OCI-LY1 (cell line): ENCODE measurements around the gene OSBPL3.

Experiments used
- H2AFZ ChIP-seq: fragments of 200-600 bp; sonication (generic), shearing (Covaris generic); 2 replicates; pipeline ENCODE4 v1.6.0; 2014; ENCODE audit warnings: antibody characterized with exemption, mild to moderate bottlenecking, low read length
- H3F3A ChIP-seq: fragments of 200-600 bp; sonication (generic), shearing (Covaris generic); 2 replicates; pipeline ENCODE4 v1.6.0; 2014; ENCODE audit warnings: mild to moderate bottlenecking, antibody characterized with exemption, low read length, moderate library complexity; ENCODE audit not compliant: insufficient read depth
- H3K27ac ChIP-seq: fragments of 200-600 bp; sonication (generic); 2 replicates; pipeline ENCODE4 v1.5.1; 2014; ENCODE audit warnings: low read length, mixed run types, mild to moderate bottlenecking, low read depth; ENCODE audit not compliant: poor library complexity, severe bottlenecking
- H3K27me3 ChIP-seq: fragments of 200-600 bp; sonication (generic); 2 replicates; pipeline ENCODE4 v1.6.0; 2014; ENCODE audit warnings: antibody characterized with exemption, mild to moderate bottlenecking, low read length, moderate library complexity; ENCODE audit not compliant: insufficient read depth
- H3K36me3 ChIP-seq: fragments of 200-600 bp; sonication (generic); 2 replicates; pipeline ENCODE4 v1.6.1; 2014; ENCODE audit warnings: mild to moderate bottlenecking, antibody characterized with exemption, low read length, moderate library complexity, mixed read lengths; ENCODE audit not compliant: insufficient read depth
- H3K4me1 ChIP-seq: fragments of 200-600 bp; sonication (generic); 2 replicates; pipeline ENCODE4 v1.5.1; 2014; ENCODE audit warnings: mild to moderate bottlenecking, low read length, moderate library complexity; ENCODE audit not compliant: insufficient read depth, severe bottlenecking
- H3K4me2 ChIP-seq: fragments of 200-600 bp; sonication (generic), shearing (Covaris generic); 2 replicates; pipeline ENCODE4 v1.6.1; 2014; ENCODE audit warnings: low read length
- H3K4me3 ChIP-seq: fragments of 200-600 bp; sonication (generic); 2 replicates; pipeline ENCODE4 v1.5.1; 2014; ENCODE audit warnings: low read length, low read depth, mild to moderate bottlenecking, mixed read lengths; ENCODE audit not compliant: poor library complexity, severe bottlenecking
- H3K79me2 ChIP-seq: fragments of 200-600 bp; shearing (Covaris generic); 2 replicates; pipeline ENCODE4 v1.6.1; 2016; ENCODE audit warnings: mixed run types, low read length, mixed read lengths; ENCODE audit not compliant: insufficient read depth
- H3K9ac ChIP-seq: fragments of 200-600 bp; sonication (generic), shearing (Covaris generic); 2 replicates; pipeline ENCODE4 v1.6.1; 2014; ENCODE audit warnings: mild to moderate bottlenecking, low read length, mixed read lengths
- H3K9me2 ChIP-seq: fragments of 200-600 bp; sonication (generic), shearing (Covaris generic); 2 replicates; pipeline ENCODE4 v1.6.1; 2014; ENCODE audit warnings: low read depth, mild to moderate bottlenecking, low read length, mixed read lengths
- H3K9me3 ChIP-seq: fragments of 200-600 bp; shearing (Covaris generic); 2 replicates; pipeline ENCODE4 v1.6.1; 2014; ENCODE audit warnings: low read length, mixed read lengths
- H4K20me1 ChIP-seq: fragments of 200-600 bp; sonication (generic), shearing (Covaris generic); 2 replicates; pipeline ENCODE4 v1.6.0; 2016; ENCODE audit warnings: mild to moderate bottlenecking, low read length; ENCODE audit not compliant: insufficient read depth
- CTCF ChIP-seq: fragments of 200-600 bp; sonication (generic), shearing (Covaris generic); IDR thresholded peaks from 2 replicates; pipeline ENCODE4 v1.5.1; 2017; ENCODE audit warnings: mild to moderate bottlenecking, antibody characterized with exemption, low read length, moderate library complexity, mixed read lengths
- EZH2 ChIP-seq: fragments of 200-600 bp; sonication (generic), shearing (Covaris generic); IDR thresholded peaks from 2 replicates; pipeline ENCODE4 v1.8.0; 2017; ENCODE audit warnings: borderline replicate concordance, mixed run types, mild to moderate bottlenecking, antibody characterized with exemption, low read length, moderate library complexity, mixed read lengths

OSBPL3 gene

GRCh38 chr7:24750441-24751055, 229.4 kb downstream of the OSBPL3 start:
- Histone ChIP-seq H3K9me3 (no peaks in the 10 kb centered on the region), H3F3A (no peaks in the 10 kb centered on the region), H4K20me1 (no peaks in the 10 kb centered on the region), H3K9ac (no peak overlapping the region), H3K27ac (no peak overlapping the region), H3K4me1 (no peaks in the 10 kb centered on the region), H3K4me3 (no peak overlapping the region), H3K9me2 (no peaks in the 10 kb centered on the region), H2AFZ (no peak overlapping the region), H3K4me2 (no peak overlapping the region), H3K27me3 (no peaks in the 10 kb centered on the region), H3K36me3 (no peaks in the 10 kb centered on the region), H3K79me2 (no peaks in the 10 kb centered on the region)
- TF ChIP-seq CTCF (no peak), EZH2 (no peak)

- no peaks in the 10 kb centered on the region for H3K36me3 ChIP-seq
- no peaks in the 10 kb centered on the region for H3K9me2 ChIP-seq
- H2AFZ ChIP-seq: no peak overlapping the region
- H3K27ac ChIP-seq: no peak overlapping the region
- no peak overlapping the region for H3K9ac ChIP-seq
- no peak for TF ChIP-seq CTCF
- TF ChIP-seq EZH2: no peak
- no peaks in the 10 kb centered on the region for H3K79me2 ChIP-seq
- H3F3A ChIP-seq: no peaks in the 10 kb centered on the region
- H3K27me3 ChIP-seq: no peaks in the 10 kb centered on the region
- no peaks in the 10 kb centered on the region for H3K4me1 ChIP-seq
- no peaks in the 10 kb centered on the region for H3K9me3 ChIP-seq
- H3K4me3 ChIP-seq: no peak overlapping the region
- H3K4me2 ChIP-seq: no peak overlapping the region
- no peaks in the 10 kb centered on the region for H4K20me1 ChIP-seq
Measured at GRCh38 chr7:24748521-24748920, 231.5 kb downstream of the OSBPL3 start.
